Stimulated activated CD4-positive, alpha-beta T cell treated with anti-CD3 and anti-CD28 coated beads, Interleukin-1b, Interleukin-23, amount 100 ng/mL, for 1 hour (primary cell): ENCODE results near the gene PAFAH1B2.
"Not testable (repeated sequence)": the region's sequence is repeated elsewhere in the genome, so short reads cannot be mapped to it uniquely, and the experiment has no call there.

Experiments
- DNase-seq, 2 donors: peaks; one replicate each; pipeline ENCODE4 v3.0.0-alpha.2; 2020; ENCODE audit warnings: low read depth in 2 of 2

PAFAH1B2 gene

GRCh38 chr11:117127171-117127901 is 16.8 kb upstream of the PAFAH1B2 start:
- DNase-seq: no peak

GRCh38 chr11:117128289-117128688 is 15.8 kb upstream of the PAFAH1B2 start:
- DNase-seq: no peak

GRCh38 chr11:117130396-117130795 is 13.7 kb upstream of the PAFAH1B2 start:
- DNase-seq: not testable (repeated sequence)

GRCh38 chr11:117130879-117131278 is 13.2 kb upstream of the PAFAH1B2 start:
- no peak for DNase-seq

- DNase-seq: no peak
These were observed 9.7 kb upstream of the PAFAH1B2 start for GRCh38 chr11:117134431-117134830.

GRCh38 chr11:117134979-117135378 is 9.1 kb upstream of the PAFAH1B2 start:
- not testable (repeated sequence) for DNase-seq

- not testable (repeated sequence) for DNase-seq
These were observed 6.6 kb upstream of the PAFAH1B2 start for GRCh38 chr11:117137223-117138086.

GRCh38 chr11:117143390-117143789 is 697 bp upstream of the PAFAH1B2 start:
- DNase-seq: no peak

- peak in 1 of 2 donors; percentile 3 for DNase-seq
These were observed 648 bp downstream of the PAFAH1B2 start for GRCh38 chr11:117144477-117145392.

GRCh38 chr11:117145393-117145761 is 1.3 kb downstream of the PAFAH1B2 start:
- no peak for DNase-seq

- no peak for DNase-seq
These were observed 2.4 kb downstream of the PAFAH1B2 start for GRCh38 chr11:117146521-117146920.

GRCh38 chr11:117152066-117152465 is 8.0 kb downstream of the PAFAH1B2 start:
- DNase-seq: no peak

GRCh38 chr11:117154468-117154867 is 10.4 kb downstream of the PAFAH1B2 start:
- DNase-seq: no peak

- DNase-seq: no peak
These were observed 13.4 kb downstream of the PAFAH1B2 start for GRCh38 chr11:117157507-117157906.

- no peak for DNase-seq
These were observed 15.8 kb downstream of the PAFAH1B2 start for GRCh38 chr11:117159892-117160291.

GRCh38 chr11:117160826-117161225 is 16.7 kb downstream of the PAFAH1B2 start:
- DNase-seq: no peak

GRCh38 chr11:117166491-117166890 is 22.4 kb downstream of the PAFAH1B2 start:
- DNase-seq: no peak

- DNase-seq: no peak
These were observed 25.6 kb downstream of the PAFAH1B2 start for GRCh38 chr11:117169736-117170135.

GRCh38 chr11:117170210-117170609 is 26.1 kb downstream of the PAFAH1B2 start:
- DNase-seq: no peak

- DNase-seq: no peak
These were observed 26.9 kb downstream of the PAFAH1B2 start for GRCh38 chr11:117171007-117171403.

GRCh38 chr11:117171404-117172061 is 27.4 kb downstream of the PAFAH1B2 start:
- no peak for DNase-seq
